ENCODE data around the gene AP3S2.
A peak's percentile ranks its signal among the peaks of the same experiment; 100 is the strongest.

DNA sequence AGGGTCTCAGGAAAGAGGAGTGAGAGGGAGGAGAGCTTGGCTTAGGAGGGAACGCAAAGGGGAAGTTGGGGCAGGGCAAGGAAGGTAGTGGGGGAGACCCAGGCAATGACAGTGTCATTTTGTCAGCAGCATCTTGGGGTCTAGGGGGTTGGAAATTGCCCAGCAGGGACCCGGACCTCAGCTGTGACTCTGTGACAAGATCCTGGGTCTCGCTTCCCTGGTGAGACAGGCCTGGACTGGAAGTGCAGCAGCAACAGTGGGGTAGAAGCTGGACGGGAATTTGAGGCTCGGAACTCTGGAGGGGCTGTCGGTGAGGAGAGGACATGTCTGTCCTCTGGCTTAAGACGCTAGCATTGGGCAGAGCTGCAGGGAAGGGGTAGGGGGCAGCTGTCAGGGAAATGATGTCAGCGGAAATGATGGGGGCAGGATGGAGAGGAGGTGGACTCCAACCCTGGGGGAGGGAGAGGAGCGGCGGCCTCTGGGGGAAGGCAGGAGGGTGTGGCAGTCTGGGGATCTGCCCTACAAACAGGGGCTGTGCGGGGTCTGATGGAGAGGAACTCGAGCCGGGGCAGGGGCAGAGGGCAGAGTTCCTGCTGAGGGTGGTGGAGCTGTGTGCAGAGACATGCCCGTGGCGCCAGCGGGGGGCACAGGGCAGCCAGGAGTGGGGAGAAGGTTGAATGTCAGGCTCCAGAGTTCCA lies 91.4 kb downstream of the AP3S2 start:
- TF ChIP-seq POLR2A (IDR thresholded peaks at IDR 0.05): peak in 1 of 2 donors; percentile 24
- TF ChIP-seq, protein P1, sequence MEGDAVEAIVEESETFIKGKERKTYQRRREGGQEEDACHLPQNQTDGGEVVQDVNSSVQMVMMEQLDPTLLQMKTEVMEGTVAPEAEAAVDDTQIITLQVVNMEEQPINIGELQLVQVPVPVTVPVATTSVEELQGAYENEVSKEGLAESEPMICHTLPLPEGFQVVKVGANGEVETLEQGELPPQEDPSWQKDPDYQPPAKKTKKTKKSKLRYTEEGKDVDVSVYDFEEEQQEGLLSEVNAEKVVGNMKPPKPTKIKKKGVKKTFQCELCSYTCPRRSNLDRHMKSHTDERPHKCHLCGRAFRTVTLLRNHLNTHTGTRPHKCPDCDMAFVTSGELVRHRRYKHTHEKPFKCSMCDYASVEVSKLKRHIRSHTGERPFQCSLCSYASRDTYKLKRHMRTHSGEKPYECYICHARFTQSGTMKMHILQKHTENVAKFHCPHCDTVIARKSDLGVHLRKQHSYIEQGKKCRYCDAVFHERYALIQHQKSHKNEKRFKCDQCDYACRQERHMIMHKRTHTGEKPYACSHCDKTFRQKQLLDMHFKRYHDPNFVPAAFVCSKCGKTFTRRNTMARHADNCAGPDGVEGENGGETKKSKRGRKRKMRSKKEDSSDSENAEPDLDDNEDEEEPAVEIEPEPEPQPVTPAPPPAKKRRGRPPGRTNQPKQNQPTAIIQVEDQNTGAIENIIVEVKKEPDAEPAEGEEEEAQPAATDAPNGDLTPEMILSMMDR (IDR thresholded peaks at IDR 0.05): no peak

Measured in Peyer's patch (tissue), 4 donors.